PC-3 (cell line): ENCODE results near the gene ABCG2. TPM values are rescaled to one million over a fixed set of nuclear protein-coding genes. Genes with fewer than 3 reads are reported as not detected.

ENCODE experiments used
- ATAC-seq: fragments of 200-7000 bp; cut with Tn5 transposase; 2 replicates; pipeline ENCODE4 v1.9.1; 2020; ENCODE audit warnings: mild to moderate bottlenecking, moderate library complexity
- BruUV-seq: library from RNA; stranded (reverse); fragments of 400-500 nt; replicated peaks from 2 replicates; lab custom pipeline; 2021; lab: Mats Ljungman, UMichigan
- CTCF ChIA-PET: fragments of 300-600 bp; sonication (Branson Sonifier 250); formaldehyde crosslinking; loops from one replicate; lab custom pipeline; 2022; ENCODE audit warnings: antibody characterized with exemption; lab: Charles Lee
- POLR2A ChIA-PET: fragments of 300-600 bp; sonication (Branson Sonifier 250); formaldehyde crosslinking; loops from one replicate; lab custom pipeline; 2022; ENCODE audit warnings: antibody characterized with exemption; ENCODE audit not compliant: unreplicated experiment; lab: Charles Lee
- DNase-seq: peaks from one replicate; pipeline ENCODE4 v3.0.0-alpha.2; 2015
- H2AFZ ChIP-seq: fragments of 300-600 bp; sonication (generic); 2 replicates; pipeline ENCODE4 v1.6.0; 2016; ENCODE audit warnings: antibody characterized with exemption, low read length
- H3F3A ChIP-seq: fragments of 300-600 bp; sonication (generic); one replicate; pipeline ENCODE4 v1.6.0; 2017; ENCODE audit warnings: antibody characterized with exemption, low read length, control low read depth, mild to moderate bottlenecking; ENCODE audit not compliant: unreplicated experiment
- H3K27ac ChIP-seq: fragments of 300-600 bp; sonication (generic); 2 replicates; pipeline ENCODE4 v1.5.1; 2016; ENCODE audit warnings: mild to moderate bottlenecking, low read length
- H3K27me3 ChIP-seq: fragments of 300-600 bp; sonication (generic); 2 replicates; pipeline ENCODE4 v1.6.1; 2016; ENCODE audit warnings: low read length, mixed read lengths
- H3K36me3 ChIP-seq: fragments of 300-600 bp; sonication (generic); 2 replicates; pipeline ENCODE4 v1.6.1; 2016; ENCODE audit warnings: low read depth, mixed run types, low read length, mixed read lengths
- H3K4me1 ChIP-seq: fragments of 300-600 bp; sonication (generic); 2 replicates; pipeline ENCODE4 v1.5.1; 2016; ENCODE audit warnings: low read length; ENCODE audit not compliant: insufficient read depth
- H3K4me2 ChIP-seq: fragments of 300-600 bp; sonication (generic); 2 replicates; pipeline ENCODE4 v1.6.0; 2016; ENCODE audit warnings: low read length
- H3K4me3 ChIP-seq: fragments of 300-600 bp; sonication (generic); 2 replicates; pipeline ENCODE4 v1.5.1; 2016; ENCODE audit warnings: mild to moderate bottlenecking, low read length, mixed read lengths
- H3K79me2 ChIP-seq: fragments of 300-600 bp; sonication (generic); 2 replicates; pipeline ENCODE4 v1.6.1; 2017; ENCODE audit warnings: low read length, mixed read lengths
- H3K9ac ChIP-seq: fragments of 300-600 bp; sonication (generic); 2 replicates; pipeline ENCODE4 v1.6.0; 2016; ENCODE audit warnings: mild to moderate bottlenecking, low read length
- H3K9me2 ChIP-seq: fragments of 300-600 bp; sonication (generic); replicated peaks from 2 replicates; pipeline ENCODE4 v1.6.1; 2016; ENCODE audit warnings: mixed run types, low read length, mixed read lengths
- H3K9me3 ChIP-seq: fragments of 300-600 bp; sonication (generic); 2 replicates; pipeline ENCODE4 v1.6.1; 2016; ENCODE audit warnings: low read length, mixed read lengths
- H4K20me1 ChIP-seq: fragments of 300-600 bp; sonication (generic); 2 replicates; pipeline ENCODE4 v1.6.1; 2016; ENCODE audit warnings: low read length, mixed read lengths
- CTCF ChIP-seq: fragments of 300-600 bp; sonication (generic); conservative IDR thresholded peaks from 2 replicates; pipeline ENCODE4 v1.5.1; 2017; ENCODE audit warnings: antibody characterized with exemption, low read depth, mild to moderate bottlenecking, low read length
- EZH2 ChIP-seq: fragments of 300-600 bp; sonication (generic); IDR thresholded peaks from one replicate; pipeline ENCODE4 v1.6.1; 2017; ENCODE audit warnings: antibody characterized with exemption, mild to moderate bottlenecking, low read length; ENCODE audit not compliant: unreplicated experiment
- EZH2phosphoT487 ChIP-seq: fragments of 300-600 bp; sonication (generic); IDR thresholded peaks from 2 replicates; pipeline ENCODE4 v1.6.1; 2018; ENCODE audit warnings: mild to moderate bottlenecking, antibody characterized with exemption, low read length, borderline replicate concordance
- intact Hi-C: fragments of 100-400 bp; cut with micrococcal nuclease; formaldehyde crosslinking; loops from 2 replicates; pipeline ENCODE4 v1.9.0; 2023
- total RNA-seq: library from RNA; depleted of rRNA; stranded (reverse); fragments of >200 nt; gene quantifications from 2 replicates; pipeline ENCODE4 v1.2.3, GENCODE V29; 2014; rRNA removed

The ABCG2 gene
- total RNA-seq, 1 experiment from 2014 or later, result not detected

DNA sequence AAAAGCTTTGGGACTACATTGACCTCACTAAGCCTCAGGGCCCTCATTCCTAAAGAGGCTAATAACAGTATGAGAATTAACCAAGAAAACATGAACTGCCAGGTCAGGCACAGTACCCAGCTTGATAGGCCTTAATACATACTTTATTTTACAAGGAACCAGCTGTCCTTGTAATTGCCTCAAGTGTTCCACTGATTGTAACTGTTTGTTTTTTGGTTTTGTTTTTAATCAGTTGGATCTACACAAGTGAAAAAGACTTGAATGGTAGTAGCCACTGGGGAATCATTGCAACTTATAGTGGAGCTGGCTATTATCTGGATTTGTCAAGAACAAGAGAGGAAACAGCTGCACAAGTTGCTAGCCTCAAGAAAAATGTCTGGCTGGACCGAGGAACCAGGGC is 115.4 kb downstream of the ABCG2 start:
- no peaks in the 10 kb centered on the region for H3K9me2 ChIP-seq
- H3F3A ChIP-seq, result no peaks in the 10 kb centered on the region
- H3K4me3 ChIP-seq, result no peak overlapping the region
- H4K20me1 ChIP-seq, result no peaks in the 10 kb centered on the region
- H3K4me2 ChIP-seq, result no peak overlapping the region
- ChIA-PET CTCF (no interaction called here), POLR2A (no interaction called here)
- intact Hi-C loops, result no loop called here
- no peak for TF ChIP-seq CTCF
- TF ChIP-seq EZH2phosphoT487, result no peak
- no peak for TF ChIP-seq EZH2
- DNase-seq (no peak), ATAC-seq (no peak)
- H3K4me1 ChIP-seq, result peaks cover 4% of the 10 kb centered on the region
- no peaks in the 10 kb centered on the region for H3K79me2 ChIP-seq
- H3K27me3 ChIP-seq, result no peaks in the 10 kb centered on the region
- H3K36me3 ChIP-seq, result peaks cover 19% of the 10 kb centered on the region; the same call in 1 of the 2 replicates
- no peak overlapping the region for H3K27ac ChIP-seq
- H3K9ac ChIP-seq, result no peak overlapping the region
- H2AFZ ChIP-seq, result no peak overlapping the region
- BruUV-seq, result no TSS peak
- no peaks in the 10 kb centered on the region for H3K9me3 ChIP-seq

GRCh38 chr4:88041626-88042025 is 116.8 kb downstream of the ABCG2 start:
- no peak for DNase-seq
- BruUV-seq, result no TSS peak
- ATAC-seq, result no peak
- H3K79me2 ChIP-seq, result no peaks in the 10 kb centered on the region
- H3F3A ChIP-seq, result no peaks in the 10 kb centered on the region
- ChIA-PET CTCF (no interaction called here), POLR2A (no interaction called here)
- H3K27ac ChIP-seq, result no peak overlapping the region
- H3K9ac ChIP-seq, result no peak overlapping the region
- intact Hi-C loops, result no loop called here
- no peak overlapping the region for H3K4me3 ChIP-seq
- no peak overlapping the region for H2AFZ ChIP-seq
- H3K4me2 ChIP-seq, result no peak overlapping the region
- TF ChIP-seq CTCF (no peak), EZH2 (no peak)
- peaks cover 19% of the 10 kb centered on the region; the same call in 1 of the 2 replicates for H3K36me3 ChIP-seq
- H3K27me3 ChIP-seq, result no peaks in the 10 kb centered on the region
- no peaks in the 10 kb centered on the region for H3K9me2 ChIP-seq
- H3K9me3 ChIP-seq, result no peaks in the 10 kb centered on the region
- H3K4me1 ChIP-seq, result peaks cover 17% of the 10 kb centered on the region
- no peaks in the 10 kb centered on the region for H4K20me1 ChIP-seq

DNA sequence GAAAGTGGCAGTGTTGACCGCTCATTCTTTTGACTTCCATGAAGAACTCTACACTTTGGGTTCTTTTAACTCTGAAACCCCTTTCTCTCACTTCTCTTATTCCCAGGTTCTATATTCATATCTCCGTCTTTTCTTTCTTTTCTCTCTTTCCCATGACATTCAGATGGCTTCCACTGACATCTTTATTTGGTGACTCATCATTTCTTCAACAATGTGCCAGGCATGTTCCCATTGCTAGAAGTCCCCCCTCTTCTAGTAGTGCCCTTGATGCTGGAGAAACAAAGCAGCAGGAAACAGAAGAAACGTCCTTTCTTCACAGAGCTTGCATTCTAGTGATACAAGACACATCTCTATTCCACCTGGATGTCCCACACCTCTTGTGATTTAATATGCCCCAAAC is 117.7 kb downstream of the ABCG2 start:
- CTCF ChIA-PET, result no interaction called here
- H3K4me2 ChIP-seq, result no peak overlapping the region
- no peak overlapping the region for H3K27ac ChIP-seq

More for the DNA sequence above, 117.7 kb downstream of the ABCG2 start:
- Histone ChIP-seq H3K27me3 (no peaks in the 10 kb centered on the region), H4K20me1 (no peaks in the 10 kb centered on the region), H3K9me3 (no peaks in the 10 kb centered on the region), H3K36me3 (peaks cover 25% of the 10 kb centered on the region), H3K79me2 (no peaks in the 10 kb centered on the region), H3K4me3 (no peak overlapping the region), H3F3A (no peaks in the 10 kb centered on the region), H3K9me2 (no peaks in the 10 kb centered on the region), H3K4me1 (peaks cover 21% of the 10 kb centered on the region), H2AFZ (no peak overlapping the region), H3K9ac (no peak overlapping the region)
- POLR2A ChIA-PET, result no interaction called here
- intact Hi-C loops, result no loop called here
- TF ChIP-seq EZH2, result no peak
- no peak for TF ChIP-seq CTCF
- TF ChIP-seq EZH2phosphoT487, result no peak
- BruUV-seq, result no TSS peak
- no peak for ATAC-seq
- DNase-seq, result no peak

Other genes starting within 250 kb of the ABCG2 start
- gene SPP1, start 182.9 kb downstream of the ABCG2 start, total RNA-seq, result not detected in 2 replicates
- gene PKD2, start 151.0 kb downstream of the ABCG2 start, total RNA-seq, result 12.9 and 14.9 TPM in 2 replicates
- gene PPM1K, start 125.9 kb upstream of the ABCG2 start, total RNA-seq, result 3.0 and 5.7 TPM in 2 replicates
- gene HERC6, start 220.2 kb upstream of the ABCG2 start, total RNA-seq, result 4.8 and 7.2 TPM in 2 replicates